GM12875 (cell line): ENCODE data around the gene WTAP.

Experiments used
- H3K4me3 ChIP-seq: one replicate; pipeline ENCODE4 v1.5.1; 2011; ENCODE audit warnings: low read depth, low read length, control low read depth
- CTCF ChIP-seq: IDR thresholded peaks from 2 replicates; pipeline ENCODE4 v1.5.1; 2011; ENCODE audit warnings: low read depth, mild to moderate bottlenecking, control low read depth, inconsistent platforms, low read length, moderate library complexity, borderline replicate concordance; ENCODE audit not compliant: insufficient read depth

WTAP gene

GRCh38 chr6:159766906-159767305 lies 39.6 kb downstream of the WTAP start:
- TF ChIP-seq CTCF: no peak
- H3K4me3 ChIP-seq: no peak overlapping the region

DNA sequence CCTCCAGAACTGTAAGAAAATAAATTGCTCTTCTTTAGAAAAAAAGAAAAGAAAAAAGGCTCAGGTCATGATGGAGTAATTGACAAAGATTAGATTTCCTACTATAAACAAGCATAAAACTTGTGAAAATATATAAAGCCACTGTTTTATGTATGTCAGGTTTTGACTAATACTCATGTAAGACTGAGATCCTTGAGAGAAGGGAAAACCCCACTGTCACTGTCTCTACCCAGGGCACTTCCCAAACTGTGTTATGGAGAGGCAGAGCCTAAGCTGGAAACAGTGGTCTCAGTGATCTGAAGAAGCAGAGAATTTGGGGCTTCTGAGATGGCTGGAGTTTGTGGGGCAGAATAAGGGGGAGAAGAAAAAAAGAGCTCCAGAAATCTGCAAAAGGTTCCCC lies 42.2 kb downstream of the WTAP start:
- TF ChIP-seq CTCF: no peak
- H3K4me3 ChIP-seq: no peak overlapping the region

- no peak overlapping the region for H3K4me3 ChIP-seq
- TF ChIP-seq CTCF: no peak
Observed at GRCh38 chr6:159772196-159772595, 44.9 kb downstream of the WTAP start.

DNA sequence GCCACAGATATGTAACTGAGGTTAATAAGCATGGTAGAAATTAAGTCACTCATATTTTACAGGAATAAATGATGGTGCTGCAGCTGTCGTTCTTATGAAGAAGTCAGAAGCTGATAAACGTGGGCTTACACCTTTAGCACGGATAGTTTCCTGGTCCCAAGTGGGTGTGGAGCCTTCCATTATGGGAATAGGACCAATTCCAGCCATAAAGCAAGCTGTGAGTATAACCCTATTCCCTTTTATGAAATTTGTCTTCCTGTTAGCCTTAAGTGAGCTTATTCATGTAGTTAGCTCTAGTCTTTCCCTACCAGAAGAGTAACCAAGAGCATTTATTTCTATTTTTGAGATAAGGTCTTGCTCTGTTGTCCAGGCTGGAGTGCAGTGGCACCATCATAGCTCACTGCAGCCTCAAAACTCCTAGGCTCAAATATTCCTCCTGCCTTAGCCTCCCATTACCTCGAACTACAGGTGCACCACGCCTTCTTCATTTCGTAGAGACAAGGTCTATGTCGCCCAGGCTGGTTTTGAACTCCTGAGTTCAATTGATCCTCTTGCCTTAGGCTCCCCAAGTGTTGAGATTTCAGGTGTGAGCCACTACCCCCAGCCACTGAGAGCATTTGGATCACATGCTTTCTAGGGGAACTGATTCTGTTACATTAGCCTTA lies 50.1 kb downstream of the WTAP start:
- no peak overlapping the region for H3K4me3 ChIP-seq
- TF ChIP-seq CTCF: no peak

DNA sequence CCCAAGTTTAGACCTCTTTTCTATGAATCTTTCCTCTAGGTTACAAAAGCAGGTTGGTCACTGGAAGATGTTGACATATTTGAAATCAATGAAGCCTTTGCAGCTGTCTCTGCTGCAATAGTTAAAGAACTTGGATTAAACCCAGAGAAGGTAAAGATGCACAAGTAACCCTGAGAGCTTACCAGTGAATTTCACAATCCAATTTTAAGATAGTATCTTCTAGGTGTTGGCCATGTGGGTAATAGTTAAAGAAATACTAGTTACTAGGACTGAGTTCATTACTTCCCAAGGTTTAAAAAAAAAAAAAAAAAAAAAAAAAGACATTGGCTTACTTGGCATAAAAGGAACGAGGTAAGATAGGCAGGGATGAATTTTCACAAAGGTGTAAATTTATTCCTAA lies 50.8 kb downstream of the WTAP start:
- H3K4me3 ChIP-seq: no peak overlapping the region
- TF ChIP-seq CTCF: no peak

DNA sequence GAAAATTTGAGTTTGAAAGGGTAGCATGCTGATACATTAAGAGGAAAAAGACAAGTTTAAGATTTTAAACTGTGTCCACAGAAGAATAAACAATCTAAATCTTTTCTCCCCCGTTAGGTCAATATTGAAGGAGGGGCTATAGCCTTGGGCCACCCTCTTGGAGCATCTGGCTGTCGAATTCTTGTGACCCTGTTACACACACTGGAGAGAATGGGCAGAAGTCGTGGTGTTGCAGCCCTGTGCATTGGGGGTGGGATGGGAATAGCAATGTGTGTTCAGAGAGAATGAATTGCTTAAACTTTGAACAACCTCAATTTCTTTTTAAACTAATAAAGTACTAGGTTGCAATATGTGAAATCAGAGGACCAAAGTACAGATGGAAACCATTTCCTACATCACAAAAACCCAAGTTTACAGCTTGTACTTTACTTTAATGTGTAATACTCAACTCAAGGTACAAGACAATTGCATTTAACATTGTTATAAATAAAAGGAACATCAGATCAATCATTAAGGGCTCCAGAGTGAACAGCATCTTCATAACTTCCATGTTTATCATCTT lies 51.3 kb downstream of the WTAP start:
- H3K4me3 ChIP-seq: no peak overlapping the region
- TF ChIP-seq CTCF: no peak

DNA sequence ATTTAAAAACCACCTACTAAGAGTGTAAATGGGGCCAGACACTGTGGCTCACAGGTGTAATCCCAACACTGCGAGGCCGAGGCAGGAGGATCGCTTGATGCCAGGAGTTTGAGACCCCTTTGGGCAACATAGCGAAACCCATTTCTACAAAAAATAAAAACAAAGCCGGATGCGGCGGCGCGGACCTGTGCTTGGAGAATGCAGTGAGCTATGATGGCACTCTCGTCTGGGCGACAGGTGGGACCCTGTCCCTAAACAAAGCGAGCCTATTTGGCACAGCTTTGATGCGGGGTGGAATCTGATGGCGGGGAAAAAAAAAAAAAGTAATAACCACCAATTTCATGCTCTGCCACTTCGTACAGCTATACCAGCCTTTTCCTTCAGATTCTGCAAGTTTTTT lies 61.0 kb downstream of the WTAP start:
- no peak for TF ChIP-seq CTCF
- peak overlapping the region; percentile 67 for H3K4me3 ChIP-seq
